Ovary (tissue), 3 donors: ENCODE results near the gene SH3RF3.

Experiments used
- EP300 ChIP-seq: sonication (generic); formaldehyde crosslinking; IDR thresholded peaks from one replicate; pipeline ENCODE4 v1.6.1; 2017; ENCODE audit warnings: antibody characterized with exemption
- POLR2A ChIP-seq: fragments of 450-650 bp; IDR thresholded peaks from one replicate; pipeline ENCODE4 v1.6.1; 2017; ENCODE audit warnings: antibody characterized with exemption, mild to moderate bottlenecking, moderate library complexity
- TF ChIP-seq, protein P1 (sequence below), 3 donors: fragments of 450-650 bp in 2 of 3; fragments of 200-600 bp in 1 of 3; IDR thresholded peaks; one replicate each; pipeline versions ENCODE4 v1.5.1 to v1.8.0; 2016 to 2022; ENCODE audit warnings: antibody characterized with exemption in 3 of 3, mild to moderate bottlenecking in 1 of 3
- donor health status: DM: no; HTN: no; CAD: no.

- TF ChIP-seq, protein P1, sequence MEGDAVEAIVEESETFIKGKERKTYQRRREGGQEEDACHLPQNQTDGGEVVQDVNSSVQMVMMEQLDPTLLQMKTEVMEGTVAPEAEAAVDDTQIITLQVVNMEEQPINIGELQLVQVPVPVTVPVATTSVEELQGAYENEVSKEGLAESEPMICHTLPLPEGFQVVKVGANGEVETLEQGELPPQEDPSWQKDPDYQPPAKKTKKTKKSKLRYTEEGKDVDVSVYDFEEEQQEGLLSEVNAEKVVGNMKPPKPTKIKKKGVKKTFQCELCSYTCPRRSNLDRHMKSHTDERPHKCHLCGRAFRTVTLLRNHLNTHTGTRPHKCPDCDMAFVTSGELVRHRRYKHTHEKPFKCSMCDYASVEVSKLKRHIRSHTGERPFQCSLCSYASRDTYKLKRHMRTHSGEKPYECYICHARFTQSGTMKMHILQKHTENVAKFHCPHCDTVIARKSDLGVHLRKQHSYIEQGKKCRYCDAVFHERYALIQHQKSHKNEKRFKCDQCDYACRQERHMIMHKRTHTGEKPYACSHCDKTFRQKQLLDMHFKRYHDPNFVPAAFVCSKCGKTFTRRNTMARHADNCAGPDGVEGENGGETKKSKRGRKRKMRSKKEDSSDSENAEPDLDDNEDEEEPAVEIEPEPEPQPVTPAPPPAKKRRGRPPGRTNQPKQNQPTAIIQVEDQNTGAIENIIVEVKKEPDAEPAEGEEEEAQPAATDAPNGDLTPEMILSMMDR (IDR thresholded peaks at IDR 0.05), result no peak
- TF ChIP-seq EP300, result no peak
- TF ChIP-seq POLR2A, result no peak
Observed at GRCh38 chr2:109468893-109469292, 339.9 kb downstream of the SH3RF3 start.
